IPS-18c (cell line): ENCODE measurements around the gene IGFL3.
"Not testable (repeated sequence)": the region's sequence is repeated elsewhere in the genome, so short reads cannot be mapped to it uniquely, and the experiment has no call there.

Source experiments
- H3K4me3 ChIP-seq: 2 replicates; pipeline ENCODE4 v1.7.0; 2013; ENCODE audit warnings: low read depth, mild to moderate bottlenecking, low read length, moderate library complexity; ENCODE audit not compliant: insufficient read depth
- H3K9me3 ChIP-seq: one replicate; pipeline ENCODE4 v1.6.1; 2013; ENCODE audit warnings: mild to moderate bottlenecking, low read length, moderate library complexity; ENCODE audit not compliant: control insufficient read depth, insufficient read depth

IGFL3 gene

DNA sequence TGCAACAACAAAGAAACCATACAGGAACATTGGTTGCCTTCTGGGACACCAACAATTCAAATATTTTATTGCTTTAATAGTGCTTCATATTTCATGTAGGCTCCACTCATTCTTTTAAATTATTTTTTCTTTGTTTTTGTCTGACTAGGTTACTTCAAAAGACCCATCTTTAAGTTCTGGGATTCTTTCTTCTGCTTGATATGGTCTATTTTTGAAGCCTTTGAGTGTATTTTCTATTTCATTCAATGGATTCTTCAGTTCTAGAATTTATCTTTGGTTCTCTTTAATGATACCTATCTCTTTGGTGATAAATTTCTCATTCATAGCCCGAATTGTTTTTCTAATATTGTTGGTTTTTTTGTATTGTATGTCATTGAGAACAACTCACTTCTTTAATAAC is 38.6 kb downstream of the IGFL3 start:
- Histone ChIP-seq H3K4me3 (no peak overlapping the region), H3K9me3 (no peaks in the 10 kb centered on the region)

DNA sequence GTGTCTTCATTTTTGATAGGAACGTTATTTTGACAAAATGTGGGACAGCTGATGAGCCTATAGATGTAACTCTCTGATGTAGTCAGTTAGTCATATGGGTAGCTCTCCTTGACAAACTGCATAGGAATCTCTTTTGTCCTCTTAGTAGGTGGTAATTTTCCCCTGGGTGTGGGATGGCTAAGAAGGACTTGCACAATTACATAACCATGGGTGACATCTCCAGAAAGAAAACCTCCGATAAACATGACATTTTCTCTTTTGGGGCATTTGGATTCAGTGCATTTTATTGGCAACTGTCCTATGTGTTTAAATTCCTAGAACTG is 41.8 kb downstream of the IGFL3 start:
- Histone ChIP-seq H3K4me3 (no peak overlapping the region), H3K9me3 (no peaks in the 10 kb centered on the region)

DNA sequence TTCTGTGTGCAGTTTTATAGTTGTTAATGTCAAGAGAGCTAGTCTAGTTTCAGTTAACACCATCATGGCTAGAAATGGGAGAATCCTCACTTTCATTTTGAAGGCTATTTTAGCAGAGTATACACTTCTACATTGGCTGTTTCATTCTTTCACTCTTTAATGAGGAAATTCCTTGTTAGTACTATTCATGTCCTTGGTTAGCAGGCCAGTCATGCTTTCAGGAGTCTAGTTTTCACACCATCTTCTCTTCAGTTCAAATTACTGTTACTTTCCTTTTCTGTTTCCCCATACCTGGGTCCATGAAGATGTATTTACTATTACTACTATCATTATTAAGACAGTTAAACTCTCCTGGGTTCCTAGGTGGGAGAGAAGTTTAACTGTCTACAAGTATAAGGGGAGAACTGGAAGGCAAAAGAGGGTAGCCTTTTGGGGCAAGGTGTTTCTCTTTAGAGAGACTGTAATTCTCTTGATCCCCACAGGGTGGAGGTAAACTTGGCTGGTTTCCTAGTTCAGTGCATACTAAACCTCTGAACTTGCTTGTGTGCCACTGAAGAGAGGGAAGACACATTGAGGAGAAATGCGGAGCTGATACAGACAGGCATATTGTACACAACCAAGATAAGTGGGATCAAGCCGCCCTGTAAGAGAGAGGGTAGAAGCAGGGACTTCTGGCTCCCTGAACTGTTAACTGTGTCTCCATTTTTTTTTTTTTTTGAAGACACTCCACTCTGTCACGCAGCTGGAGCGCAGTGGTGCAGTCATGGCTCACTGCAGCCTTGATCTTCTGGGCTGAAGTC is 42.4 kb downstream of the IGFL3 start:
- no peak overlapping the region for H3K4me3 ChIP-seq
- no peaks in the 10 kb centered on the region for H3K9me3 ChIP-seq

DNA sequence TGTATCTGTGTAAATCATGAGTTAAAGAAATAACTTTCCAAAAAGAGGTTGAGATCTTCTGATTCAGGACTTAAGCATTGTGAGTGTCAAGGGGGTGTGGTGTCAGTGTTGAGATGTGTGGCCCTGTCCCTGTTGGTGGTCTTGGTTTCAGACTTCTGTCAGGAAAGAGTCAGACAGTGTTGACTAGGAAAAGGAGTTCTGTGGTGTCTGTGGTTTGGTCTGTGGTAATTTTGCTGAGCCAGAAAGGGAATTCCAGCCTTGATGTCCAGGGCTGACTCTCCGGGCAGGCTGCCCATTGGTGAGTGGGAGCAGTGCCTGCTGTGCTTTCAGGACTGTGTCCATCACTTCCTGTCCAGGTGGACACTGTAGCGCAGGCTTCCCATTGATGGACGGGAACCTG is 43.9 kb downstream of the IGFL3 start:
- H3K4me3 ChIP-seq = no peak overlapping the region
- no peaks in the 10 kb centered on the region for H3K9me3 ChIP-seq

DNA sequence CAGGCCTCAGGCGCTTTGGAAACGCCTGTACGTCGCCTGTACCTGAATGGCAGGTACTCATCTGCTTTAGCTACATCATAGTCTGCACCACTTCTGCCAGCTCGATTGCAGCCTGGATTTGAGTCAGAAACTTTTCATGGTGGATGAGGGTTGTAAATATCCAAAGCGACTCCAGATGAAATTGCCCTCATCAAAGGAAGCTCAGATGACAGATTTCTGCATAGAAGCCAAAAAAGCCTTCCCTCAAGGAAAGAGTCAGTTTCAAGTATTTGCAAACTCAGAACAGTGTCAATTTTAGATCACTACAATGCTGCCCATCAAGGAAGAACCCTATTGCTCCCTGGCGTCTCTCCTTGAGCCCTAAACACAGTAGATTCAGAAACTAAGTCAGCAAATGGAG is 44.9 kb downstream of the IGFL3 start:
- Histone ChIP-seq H3K9me3 (no peaks in the 10 kb centered on the region), H3K4me3 (no peak overlapping the region)

DNA sequence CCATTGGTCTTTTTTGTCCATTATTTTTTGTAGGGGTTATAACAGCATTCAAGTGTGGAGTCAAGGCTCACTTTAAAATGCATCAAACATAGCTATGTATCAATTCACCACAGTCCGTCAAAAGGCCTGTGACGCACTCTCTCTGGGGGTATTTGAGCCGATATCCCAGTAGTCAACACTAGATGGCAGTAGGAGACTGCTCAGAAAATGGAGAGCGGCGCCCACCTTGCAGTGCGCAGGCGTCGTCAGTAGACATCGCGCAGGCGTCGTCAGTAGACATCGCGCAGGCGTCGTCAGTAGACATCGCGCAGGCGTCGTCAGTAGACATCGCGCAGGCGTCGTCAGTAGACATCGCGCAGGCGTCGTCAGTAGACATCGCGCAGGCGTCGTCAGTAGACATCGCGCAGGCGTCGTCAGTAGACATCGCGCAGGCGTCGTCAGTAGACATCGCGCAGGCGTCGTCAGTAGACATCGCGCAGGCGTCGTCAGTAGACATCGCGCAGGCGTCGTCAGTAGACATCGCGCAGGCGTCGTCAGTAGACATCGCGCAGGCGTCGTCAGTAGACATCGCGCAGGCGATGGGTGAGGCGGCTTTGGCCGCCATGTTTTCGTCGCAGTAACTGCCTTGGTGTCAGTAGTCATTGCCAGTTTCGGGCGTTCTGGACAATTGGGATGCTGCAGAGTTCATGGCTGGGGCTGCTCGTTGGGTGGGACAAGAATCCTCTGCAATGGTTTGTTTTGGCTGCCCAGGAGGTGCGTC is 45.7 kb downstream of the IGFL3 start:
- not testable (repeated sequence) for H3K9me3 ChIP-seq, H3K4me3 ChIP-seq

DNA sequence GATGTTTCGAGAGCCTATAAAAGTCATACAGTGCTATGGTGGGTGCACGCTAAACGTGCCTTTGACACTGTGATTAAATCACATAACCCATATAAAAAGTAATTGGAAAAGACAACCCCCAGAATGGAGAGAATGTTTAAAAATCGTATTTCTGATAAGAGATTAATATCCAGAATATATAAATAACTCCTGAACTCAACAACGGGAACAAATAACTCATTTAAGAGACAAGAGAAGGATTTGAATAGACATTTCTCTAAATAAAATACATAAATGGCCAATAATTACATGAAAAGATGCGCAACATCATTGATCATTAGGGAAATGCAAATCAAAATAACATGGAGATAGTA is 46.7 kb downstream of the IGFL3 start:
- H3K4me3 ChIP-seq = no peak overlapping the region
- no peaks in the 10 kb centered on the region for H3K9me3 ChIP-seq

DNA sequence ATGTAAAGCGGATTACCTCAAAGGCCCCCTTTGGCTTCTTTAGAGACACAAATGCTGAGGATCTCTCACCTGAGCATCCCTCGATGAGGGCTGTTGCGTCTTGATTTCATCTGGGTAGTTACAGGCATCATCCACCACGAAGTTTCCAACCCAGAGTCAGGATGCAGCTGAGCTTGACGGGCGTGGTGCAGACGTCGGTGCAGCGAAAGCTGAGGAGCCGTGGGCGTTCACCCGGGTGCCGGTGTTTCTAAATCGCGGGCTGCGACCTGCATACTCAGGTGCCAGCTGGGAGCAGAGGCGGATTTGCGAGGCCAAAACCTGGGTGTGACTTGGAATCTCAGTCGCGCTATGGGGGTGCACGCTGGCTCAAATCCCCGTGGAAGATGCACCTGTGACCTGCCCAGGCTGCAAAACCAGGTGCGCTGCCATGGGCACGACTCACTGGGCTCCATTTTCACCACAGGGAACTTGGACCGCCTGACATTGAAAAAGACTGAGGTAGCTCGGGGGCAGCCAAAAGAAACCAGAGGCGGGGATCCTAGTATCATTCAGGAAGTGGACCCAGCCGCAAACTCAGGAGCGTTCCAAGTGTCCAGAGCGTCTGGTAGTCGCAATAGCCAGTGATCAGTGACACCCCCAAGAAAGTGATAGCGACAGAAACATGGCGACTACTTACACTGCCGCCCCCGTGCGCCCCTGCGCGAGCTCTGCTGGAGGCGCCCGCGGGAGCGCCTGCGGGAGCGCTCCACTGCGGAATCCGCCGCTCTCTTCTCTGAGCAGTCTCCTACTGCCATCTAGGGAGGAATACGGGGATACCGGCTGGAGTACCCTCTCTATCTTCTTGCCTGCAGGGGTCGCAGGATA is 47.3 kb downstream of the IGFL3 start:
- Histone ChIP-seq H3K4me3 (peak overlapping the region; percentile 60), H3K9me3 (peaks cover 2% of the 10 kb centered on the region)

DNA sequence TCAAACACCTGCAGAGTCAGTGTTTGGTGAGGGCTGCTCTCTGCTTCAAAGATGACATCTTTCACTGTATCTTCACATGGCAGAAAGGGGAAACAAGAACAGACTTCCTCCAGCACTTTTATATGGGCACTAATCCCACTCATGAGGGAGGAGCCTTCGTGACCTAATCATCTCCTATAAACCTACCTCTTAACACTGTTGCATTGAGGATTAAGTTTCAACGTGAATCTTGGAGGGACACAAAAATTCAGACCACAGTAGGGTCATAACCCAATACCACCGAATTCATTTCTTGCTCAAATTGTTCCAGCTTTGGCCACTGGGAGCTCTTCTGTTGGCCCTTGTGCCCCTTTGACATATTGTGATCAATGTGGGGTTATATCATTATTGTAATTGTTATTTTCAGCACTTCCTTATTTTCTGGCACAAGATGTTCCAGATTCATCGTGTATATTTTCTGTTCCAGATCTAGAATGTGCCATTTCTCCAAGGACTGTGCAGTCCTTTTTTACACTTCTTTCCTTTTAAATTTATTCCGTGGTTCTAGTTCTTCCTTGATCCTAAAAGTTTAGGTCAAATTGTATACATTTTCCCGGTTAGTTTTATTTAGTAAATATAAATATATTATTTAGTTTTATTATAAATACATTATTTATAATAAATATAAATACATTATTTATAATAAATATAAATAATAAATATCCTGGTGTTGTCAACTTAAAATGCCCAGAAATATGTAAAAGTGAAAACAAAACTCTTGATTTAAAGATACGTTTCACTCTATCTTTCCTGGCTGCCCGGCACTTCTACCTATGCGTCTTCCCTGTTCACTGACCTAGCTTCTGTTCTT is 48.2 kb downstream of the IGFL3 start:
- Histone ChIP-seq H3K9me3 (peaks cover 2% of the 10 kb centered on the region), H3K4me3 (peak overlapping the region; percentile 60)

DNA sequence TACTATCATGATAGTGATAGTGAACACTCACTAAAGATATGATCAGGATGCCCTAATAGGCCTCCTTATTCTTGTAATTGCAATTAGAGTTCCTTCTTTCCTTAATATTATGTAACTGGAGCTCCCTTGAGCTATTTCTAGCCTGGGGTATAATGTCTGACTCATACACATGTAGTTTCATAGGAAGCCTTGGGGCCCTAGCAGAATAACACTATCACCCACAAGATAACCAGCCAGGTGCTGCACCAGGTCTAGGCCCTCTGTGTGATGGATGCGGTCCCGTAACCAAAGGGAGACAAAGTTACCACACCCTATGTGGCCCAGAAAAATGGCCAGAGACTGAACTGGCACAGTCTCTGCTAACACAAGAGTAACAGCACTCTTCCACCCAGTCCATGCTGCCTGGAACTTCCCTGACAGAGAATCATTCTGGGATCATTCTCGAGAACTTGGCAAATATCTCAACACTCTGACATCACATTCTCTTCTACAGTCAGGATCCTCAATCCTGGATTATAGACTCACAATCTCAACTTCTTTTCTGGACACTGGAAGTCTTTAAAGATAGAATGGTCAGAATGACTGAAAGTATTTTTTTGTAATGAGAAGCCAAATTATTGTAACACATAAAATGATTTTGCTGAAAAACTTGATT is 51.1 kb downstream of the IGFL3 start:
- H3K4me3 ChIP-seq = no peak overlapping the region
- H3K9me3 ChIP-seq = peaks cover 2% of the 10 kb centered on the region
